ENCODE results near the gene DRC1.
"Not testable (repeated sequence)": the region's sequence is repeated elsewhere in the genome, so short reads cannot be mapped to it uniquely, and the experiment has no call there.

DRC1 gene

GRCh38 chr2:26463244-26464192 lies 61.8 kb downstream of the DRC1 start:
- no peak for DNase-seq (ENCODE audit: low spot score)

DNA sequence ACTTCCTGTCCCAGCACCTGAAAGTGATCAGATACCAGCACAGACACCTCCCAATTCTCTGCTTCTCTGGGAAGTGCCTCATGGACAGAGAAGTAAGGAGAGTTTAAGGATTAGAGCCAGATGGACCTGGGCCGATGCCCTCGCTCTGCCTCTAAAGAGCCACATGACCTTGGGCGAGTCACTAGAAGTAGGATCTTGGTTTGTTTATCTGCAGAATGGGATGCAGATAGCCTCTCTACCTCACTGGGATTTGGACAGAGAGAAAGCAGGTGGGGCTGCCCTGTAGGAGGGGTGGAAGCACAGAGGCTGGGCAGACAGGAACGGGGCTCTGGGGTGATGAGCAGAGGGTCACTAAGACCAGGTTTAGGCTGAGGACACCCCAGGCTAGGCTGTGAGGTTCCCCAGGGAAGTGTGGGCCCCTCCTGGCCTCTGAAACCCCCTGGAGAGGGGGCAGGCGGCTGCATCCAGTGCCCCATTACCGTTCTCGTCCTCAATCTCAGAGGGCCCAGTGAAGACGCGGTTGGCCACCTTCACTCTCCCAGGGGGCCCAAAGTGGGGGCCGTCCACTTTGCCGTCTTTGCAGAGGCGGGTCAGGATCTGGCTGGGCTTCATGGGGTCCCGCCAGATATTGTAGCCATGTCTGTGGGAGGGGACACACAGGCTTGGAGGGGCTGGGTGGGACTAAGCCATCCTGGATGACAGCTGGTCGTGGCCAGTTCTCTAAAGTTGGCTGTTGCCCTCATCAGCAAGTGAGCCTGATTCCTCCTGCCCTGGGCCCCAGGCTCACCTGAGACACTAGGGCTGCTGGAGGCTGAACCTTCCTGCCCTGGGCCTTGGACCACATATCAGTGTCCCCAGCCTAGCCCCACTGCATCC lies 62.9 kb downstream of the DRC1 start:
- no peak for DNase-seq (ENCODE audit: low spot score)

DNA sequence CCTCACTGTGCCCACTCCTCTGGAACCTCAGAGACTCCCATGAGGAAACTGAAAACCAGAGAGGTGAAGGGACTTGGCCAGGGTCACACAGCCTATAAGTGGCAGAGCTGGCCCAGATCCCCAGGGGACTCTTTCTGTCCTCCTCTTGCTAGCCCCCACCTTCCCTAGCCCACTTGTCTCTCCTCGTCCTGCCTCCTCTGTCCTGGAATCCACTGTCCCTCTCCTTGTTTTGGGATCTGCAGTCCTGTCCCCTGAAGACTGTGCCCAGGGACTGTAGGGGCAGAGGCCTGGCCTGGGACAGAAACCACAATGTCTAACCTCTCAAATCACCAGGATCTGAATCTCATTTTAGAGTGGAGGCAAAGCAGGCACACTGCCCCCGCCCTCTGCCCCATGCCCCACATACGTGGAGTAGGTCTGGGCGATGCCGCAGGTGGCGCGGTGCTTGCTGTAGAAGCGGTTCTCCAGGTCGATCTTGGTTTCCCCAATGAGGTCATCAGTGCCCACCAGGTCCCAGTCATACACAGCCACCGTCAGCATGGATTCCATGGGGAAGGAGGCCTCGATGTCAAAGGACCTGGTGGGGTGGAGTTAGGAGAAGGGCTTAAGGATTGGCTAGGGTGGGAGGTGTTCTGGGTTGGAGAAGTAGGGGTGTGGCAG lies 63.7 kb downstream of the DRC1 start:
- DNase-seq (ENCODE audit: low spot score), result no peak

GRCh38 chr2:26465981-26466471 lies 64.3 kb downstream of the DRC1 start:
- no peak for DNase-seq (ENCODE audit: low spot score)

DNA sequence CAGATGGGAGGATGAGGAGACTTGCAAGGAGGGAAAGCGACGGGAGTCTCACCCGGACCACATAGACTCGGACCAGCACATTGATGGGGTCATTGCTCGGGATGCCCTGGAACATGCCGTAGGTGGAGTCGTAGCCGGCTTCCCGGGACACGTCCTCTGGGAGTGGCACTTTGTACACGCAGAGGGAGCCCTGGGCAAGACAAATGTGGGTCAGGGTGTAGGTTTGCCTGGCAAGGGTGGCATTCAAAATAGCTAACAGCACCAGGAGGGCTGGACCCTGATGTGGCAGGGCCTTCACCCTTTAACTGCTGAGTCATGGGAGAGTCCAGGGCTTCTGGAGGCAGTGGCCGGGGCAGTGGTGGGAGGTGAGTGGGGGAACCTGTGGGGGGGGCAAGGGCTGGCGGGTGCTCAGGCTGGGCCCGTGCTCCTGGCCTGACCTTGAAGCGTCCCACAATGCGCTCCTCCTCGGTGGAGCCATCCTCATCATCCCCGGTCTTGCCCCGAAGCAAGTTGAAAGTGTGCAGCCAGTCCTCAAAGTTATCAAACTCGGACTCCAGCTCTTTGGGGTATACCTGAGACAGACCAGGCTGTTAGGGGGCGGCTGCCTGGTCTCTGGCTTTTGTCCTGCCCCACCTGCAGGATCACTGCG lies 65.1 kb downstream of the DRC1 start:
- DNase-seq (ENCODE audit: low spot score), result no peak

DNA sequence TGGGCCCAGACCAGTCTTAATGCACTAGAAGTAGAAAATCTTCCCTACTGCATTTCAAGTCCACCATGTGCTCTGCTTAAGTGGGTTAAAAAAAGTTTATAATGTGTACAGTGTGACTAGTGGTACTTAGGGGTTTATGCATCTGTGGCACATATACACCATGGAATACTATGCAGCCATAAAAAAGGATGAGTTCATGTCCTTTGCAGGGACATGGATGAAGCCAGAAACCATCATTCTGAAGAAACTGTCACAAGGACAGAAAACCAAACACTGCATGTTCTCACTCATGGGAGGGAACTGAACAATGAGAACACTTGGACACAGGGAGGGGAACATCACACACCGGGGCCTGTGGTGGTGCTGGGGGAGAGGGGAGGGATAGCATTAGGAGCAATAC lies 66.8 kb downstream of the DRC1 start:
- DNase-seq (ENCODE audit: low spot score), result not testable (repeated sequence)

GRCh38 chr2:26469092-26469710 lies 67.5 kb downstream of the DRC1 start:
- peak; percentile 45 for DNase-seq (ENCODE audit: low spot score)

DNA sequence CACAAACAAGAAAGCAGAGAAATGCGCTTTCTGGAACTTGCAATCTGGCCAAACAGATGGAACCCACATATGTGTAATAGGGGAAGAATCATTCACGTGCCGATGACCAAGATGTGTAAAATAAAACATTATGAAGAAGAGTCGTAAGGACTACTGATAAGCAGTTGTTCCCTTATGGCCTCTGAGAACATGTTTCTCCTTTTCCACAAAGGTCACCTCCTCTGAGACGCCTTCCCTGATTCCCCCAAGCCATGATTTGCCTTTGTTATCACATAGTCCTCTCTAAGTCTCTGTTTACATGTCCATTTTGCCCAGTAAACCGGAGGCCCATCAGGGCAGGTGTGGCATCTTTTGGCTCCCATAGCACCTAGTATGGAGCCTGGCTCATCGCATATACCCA lies 68.2 kb downstream of the DRC1 start:
- no peak for DNase-seq (ENCODE audit: low spot score)

- no peak for DNase-seq (ENCODE audit: low spot score)
Observed at GRCh38 chr2:26470601-26471260, 69.0 kb downstream of the DRC1 start.

GRCh38 chr2:26471289-26471688 lies 69.6 kb downstream of the DRC1 start:
- no peak for DNase-seq (ENCODE audit: low spot score)

GRCh38 chr2:26471766-26472706 lies 70.3 kb downstream of the DRC1 start:
- DNase-seq (ENCODE audit: low spot score), result peak; percentile 10

DNA sequence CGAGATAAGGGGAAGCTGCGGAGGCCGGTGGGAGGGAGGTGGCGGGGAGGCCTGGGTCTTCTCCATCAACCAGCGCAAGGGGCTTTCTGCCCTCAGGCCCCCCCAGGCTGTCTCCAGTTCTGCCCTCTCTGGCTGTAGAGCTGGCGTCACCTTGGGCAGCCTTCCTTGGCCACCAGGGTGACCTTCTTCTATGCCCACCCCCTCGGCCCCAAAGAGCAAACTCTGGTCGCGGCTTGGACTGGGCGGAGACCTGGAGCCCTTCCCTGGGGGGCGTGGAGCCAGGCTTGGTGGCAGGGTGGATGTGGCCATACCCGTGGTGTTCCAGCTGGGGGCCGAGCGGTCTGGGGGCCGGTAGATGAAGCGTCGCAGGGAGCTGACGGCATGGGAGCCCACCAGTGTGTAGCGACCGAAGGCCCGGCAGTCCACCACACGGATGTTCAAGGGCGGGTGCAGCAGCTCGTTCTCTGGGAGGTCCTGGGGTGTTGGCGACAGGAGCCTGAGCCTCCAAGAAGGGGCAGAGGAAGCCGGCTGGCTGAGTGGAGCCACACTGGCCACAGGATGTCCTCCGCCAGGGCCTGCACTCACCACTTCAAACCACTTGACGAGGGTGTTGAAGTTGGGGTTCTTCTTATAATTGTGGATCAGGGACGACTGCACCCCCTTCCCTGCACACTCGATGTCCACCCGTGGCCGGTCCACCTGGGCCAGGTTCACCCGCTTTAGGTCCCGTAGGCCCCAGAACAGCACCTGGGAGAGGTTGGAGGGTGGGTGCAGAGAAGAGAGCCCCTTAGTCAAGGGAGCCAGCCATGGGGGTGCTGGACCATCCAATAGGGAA lies 71.3 kb downstream of the DRC1 start:
- no peak for DNase-seq (ENCODE audit: low spot score)

GRCh38 chr2:26473796-26474195 lies 72.1 kb downstream of the DRC1 start:
- DNase-seq (ENCODE audit: low spot score), result no peak

- DNase-seq (ENCODE audit: low spot score), result no peak
Observed at GRCh38 chr2:26474261-26474785, 72.6 kb downstream of the DRC1 start.

- DNase-seq (ENCODE audit: low spot score), result no peak
Observed at GRCh38 chr2:26475037-26475436, 73.3 kb downstream of the DRC1 start.

DNA sequence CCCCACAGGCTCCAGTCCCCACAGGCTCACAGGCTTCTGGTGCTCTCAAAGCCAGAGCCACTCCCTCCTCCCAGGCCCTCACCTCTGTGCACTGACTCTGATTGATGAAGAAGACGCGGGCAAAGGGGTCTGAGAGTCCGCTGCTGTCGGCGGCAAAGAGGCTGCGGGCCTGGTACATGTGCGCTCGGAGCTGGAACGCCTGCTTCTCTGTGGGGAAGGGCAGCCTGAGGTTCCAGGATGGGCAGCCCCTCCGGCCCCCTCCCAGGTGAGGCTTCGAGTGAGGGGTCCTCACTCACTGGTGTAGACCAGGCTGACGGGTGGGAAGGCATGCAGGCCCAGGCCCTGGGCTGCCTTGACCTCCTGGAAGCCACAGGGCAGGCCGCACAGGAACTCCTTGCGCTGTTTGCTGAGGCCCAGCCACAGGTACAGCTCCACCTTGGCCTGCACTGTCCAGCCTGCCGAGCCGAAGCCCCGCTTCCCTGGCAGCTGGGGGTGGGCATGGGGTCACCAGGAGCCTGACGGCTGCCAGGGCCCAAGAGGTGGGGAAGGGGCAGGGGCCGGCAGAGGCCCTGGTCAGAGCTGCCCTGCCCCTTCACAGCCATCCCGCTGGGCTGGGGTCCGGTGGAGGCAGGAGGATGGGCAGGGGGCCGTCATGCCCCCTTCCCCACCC lies 74.2 kb downstream of the DRC1 start:
- DNase-seq (ENCODE audit: low spot score), result no peak

DNA sequence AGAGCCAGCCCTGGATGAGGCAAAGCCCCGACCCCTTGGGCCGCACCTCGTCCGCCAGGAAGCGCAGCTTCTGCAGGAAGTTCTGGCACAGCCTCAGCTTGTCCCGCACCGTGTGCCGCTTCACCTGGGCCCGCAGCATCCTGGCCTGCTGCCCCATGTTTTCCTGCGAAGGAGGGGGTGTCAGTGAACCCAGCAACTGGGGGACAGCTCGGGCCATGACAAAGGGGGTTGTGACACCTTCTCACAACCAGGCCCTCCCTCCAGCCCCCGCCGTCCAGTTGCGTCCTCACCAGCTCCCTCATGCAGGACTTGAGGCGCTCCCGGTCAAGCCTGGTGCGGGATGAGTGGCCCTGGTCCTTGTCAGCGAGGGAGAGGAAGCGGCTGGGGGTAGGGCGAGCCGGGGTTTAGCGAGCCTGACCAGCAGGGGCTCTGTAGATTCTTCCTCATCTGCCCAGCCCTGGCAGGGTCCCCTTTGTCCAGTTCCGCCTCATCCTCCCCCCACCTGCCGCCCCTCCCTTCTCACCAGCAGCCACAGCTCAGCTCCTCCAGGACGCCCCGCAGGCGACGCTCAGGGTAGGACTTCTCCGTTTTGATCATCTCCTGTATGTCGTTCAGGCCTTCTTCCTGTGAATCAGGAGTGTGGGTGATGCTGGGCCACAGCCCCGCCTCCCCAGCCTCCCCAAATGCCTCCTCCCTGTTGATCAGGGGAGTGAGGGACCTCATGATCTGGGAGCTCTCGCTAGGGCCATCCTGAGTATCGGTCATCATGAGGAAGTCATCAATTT lies 75.6 kb downstream of the DRC1 start:
- no peak for DNase-seq (ENCODE audit: low spot score)
